ENCODE results near the gene MYL1.

MYL1 gene

GRCh38 chr2:210315015-210315788 lies at the start of gene MYL1:
Gene MYL1, minus strand, starts transcription at chr2:210315174. Its CDS starts 132 bp downstream, at chr2:210315042.
- in situ Hi-C loops (cut with MboI; ENCODE audit: low sequenced_read_pairs), result no loop called here

- in situ Hi-C loops (cut with MboI; ENCODE audit: low sequenced_read_pairs), result no loop called here
Measured at GRCh38 chr2:210363876-210364275, 48.9 kb upstream of the MYL1 start.

DNA sequence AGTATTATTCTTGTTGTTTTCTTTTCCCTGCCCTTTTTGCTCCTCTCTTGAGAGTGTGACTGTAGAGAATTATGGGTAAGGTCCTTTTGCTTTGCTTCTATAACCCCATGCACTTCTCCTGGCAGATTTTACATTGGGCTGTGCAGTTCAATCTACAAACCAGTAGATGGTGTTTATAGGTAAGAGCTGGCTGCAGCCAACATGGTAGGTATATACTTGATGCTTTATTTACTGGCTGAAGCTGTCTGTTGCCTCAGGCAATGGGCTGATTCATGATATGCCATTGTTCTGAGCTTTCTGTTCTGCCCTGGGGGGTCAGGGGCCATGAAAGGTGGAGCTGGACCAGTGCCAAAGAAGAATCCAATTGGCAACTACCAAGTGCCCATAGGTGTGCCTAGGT lies 48.3 kb upstream of the MYL1 start:
- in situ Hi-C loops (cut with MboI; ENCODE audit: low sequenced_read_pairs), result no loop called here

DNA sequence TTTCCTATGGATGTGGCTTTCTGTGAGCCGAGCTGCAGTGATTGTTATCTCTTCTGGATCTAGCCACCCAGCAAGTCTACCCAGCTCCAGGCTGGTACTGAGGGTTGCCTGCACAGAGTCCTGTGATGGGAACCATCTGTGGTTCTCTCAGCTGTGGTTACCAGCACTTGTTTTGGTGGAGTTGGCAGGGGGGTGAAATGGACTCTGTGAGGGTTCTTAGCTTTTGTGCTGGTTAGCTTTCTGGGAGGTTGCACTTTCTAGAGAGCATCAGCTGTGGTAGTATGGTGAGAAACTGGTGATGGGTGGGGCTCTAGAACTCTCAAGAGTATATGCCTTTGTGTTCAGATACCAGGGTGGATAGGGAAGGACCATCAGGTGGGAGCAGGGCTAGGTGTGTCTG lies 45.4 kb upstream of the MYL1 start:
- in situ Hi-C loops (cut with MboI; ENCODE audit: low sequenced_read_pairs), result no loop called here

GRCh38 chr2:210356944-210357343 lies 42.0 kb upstream of the MYL1 start:
- in situ Hi-C loops (cut with MboI; ENCODE audit: low sequenced_read_pairs), result no loop called here

- in situ Hi-C loops (cut with MboI; ENCODE audit: low sequenced_read_pairs), result no loop called here
Measured at GRCh38 chr2:210337159-210337558, 22.2 kb upstream of the MYL1 start.

- in situ Hi-C loops (cut with MboI; ENCODE audit: low sequenced_read_pairs), result no loop called here
Measured at GRCh38 chr2:210324906-210325305, 9.9 kb upstream of the MYL1 start.

- in situ Hi-C loops (cut with MboI; ENCODE audit: low sequenced_read_pairs), result no loop called here
Measured at GRCh38 chr2:210324458-210324857, 9.5 kb upstream of the MYL1 start.

DNA sequence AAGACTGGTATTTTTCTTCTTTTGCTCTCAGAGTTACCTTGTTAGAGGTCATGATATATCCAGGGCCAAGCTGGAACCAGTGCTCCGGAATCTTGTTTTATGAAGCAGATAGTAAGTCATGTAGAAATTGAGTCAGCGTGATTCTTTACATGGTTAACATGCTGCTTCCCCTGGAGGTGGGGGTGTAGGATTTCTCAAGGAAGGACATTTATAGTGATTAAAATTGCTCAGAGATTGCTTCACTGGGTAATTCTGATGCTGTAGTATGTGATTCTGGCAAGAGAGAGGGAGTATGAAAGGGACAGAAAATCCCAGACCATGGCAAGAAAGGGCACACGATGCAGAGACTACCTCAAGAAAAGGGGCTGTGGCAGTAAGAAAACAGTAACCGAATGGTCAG lies 8.0 kb upstream of the MYL1 start:
- in situ Hi-C loops (cut with MboI; ENCODE audit: low sequenced_read_pairs), result no loop called here

DNA sequence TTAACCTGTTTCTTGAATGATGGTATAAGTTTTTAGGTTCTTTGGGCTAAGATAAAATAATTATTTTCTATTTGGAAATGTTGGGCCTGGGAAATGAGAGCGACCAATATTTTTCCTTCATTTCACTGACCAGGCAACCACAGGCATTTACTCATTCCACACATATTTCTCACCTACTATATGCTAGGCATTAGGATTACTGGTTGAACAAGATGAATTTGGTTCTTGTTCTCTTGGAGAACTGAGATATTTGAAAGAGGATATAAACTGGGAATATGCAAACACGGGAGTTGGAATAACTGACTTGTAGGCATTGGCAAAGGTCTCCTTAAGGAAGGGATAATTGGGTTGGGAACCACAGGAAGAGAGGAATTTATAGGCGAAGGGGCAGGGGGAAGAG lies 3.9 kb upstream of the MYL1 start:
- in situ Hi-C loops (cut with MboI; ENCODE audit: low sequenced_read_pairs), result no loop called here

- in situ Hi-C loops (cut with MboI; ENCODE audit: low sequenced_read_pairs), result no loop called here
Measured at GRCh38 chr2:210318486-210318885, 3.5 kb upstream of the MYL1 start.

DNA sequence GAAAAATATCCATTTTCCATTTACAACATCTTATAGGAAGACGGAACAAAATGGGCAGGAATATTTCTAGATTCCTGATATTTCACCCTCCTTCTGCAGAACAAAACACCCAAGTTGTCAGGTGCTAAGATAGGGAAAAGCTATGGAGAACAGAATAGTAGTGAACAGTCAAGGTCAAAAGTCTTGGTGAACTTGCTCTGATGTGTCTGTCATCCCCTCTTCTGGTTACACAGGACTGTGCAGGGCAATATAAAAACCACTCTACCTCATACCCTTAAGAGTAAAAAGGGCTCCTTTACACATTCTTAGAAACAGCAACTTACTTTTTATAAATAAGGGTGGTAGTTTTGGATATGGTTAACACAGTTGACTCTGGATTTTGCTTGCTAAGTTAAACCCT lies 4.4 kb downstream of the MYL1 start:
- in situ Hi-C loops (cut with MboI; ENCODE audit: low sequenced_read_pairs), result no loop called here

- in situ Hi-C loops (cut with MboI; ENCODE audit: low sequenced_read_pairs), result no loop called here
Measured at GRCh38 chr2:210309548-210310233, 5.3 kb downstream of the MYL1 start.

DNA sequence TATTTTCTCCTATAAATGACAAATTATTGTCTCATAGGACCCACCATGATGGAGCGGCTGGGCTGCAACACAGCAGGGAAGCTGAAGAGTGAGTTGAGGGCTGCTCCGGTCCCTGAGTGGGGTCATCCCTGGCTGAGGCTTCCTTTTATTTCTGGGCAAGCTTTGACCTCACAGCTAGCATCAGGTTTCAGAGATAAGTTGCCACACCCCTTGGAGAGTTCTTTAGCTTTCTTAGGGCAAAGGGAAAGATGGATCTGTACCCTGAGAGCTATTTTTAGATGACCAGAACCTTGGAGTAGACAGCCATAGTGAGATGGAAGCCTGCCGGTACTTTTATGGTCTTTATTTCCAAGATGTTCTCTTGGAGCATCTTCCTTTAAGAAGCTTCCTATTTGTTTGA lies 11.5 kb downstream of the MYL1 start:
- in situ Hi-C loops (cut with MboI; ENCODE audit: low sequenced_read_pairs), result no loop called here

DNA sequence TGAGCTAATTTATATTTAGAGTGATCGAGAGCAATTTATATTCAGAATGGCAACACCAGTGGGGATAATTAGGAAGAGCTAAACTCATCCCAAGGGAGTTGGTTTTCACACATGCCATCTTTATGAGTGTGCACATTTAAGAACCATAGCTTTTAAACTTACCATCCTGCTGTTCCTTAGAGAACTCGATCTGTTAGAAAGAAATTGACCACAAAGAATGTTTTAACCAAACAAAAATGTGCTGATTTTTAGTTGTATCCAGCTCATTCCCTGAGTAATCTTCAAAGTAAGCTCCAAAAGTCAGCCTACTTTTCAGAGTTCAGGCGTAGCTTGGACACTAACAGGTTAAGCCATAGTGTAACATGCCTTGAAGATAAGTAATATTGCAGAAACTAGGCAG lies 12.6 kb downstream of the MYL1 start:
- in situ Hi-C loops (cut with MboI; ENCODE audit: low sequenced_read_pairs), result no loop called here

GRCh38 chr2:210299866-210300373 lies 15.1 kb downstream of the MYL1 start:
- in situ Hi-C loops (cut with MboI; ENCODE audit: low sequenced_read_pairs), result no loop called here

GRCh38 chr2:210288408-210288807 lies 26.6 kb downstream of the MYL1 start:
- in situ Hi-C loops (cut with MboI; ENCODE audit: low sequenced_read_pairs), result no loop called here

DNA sequence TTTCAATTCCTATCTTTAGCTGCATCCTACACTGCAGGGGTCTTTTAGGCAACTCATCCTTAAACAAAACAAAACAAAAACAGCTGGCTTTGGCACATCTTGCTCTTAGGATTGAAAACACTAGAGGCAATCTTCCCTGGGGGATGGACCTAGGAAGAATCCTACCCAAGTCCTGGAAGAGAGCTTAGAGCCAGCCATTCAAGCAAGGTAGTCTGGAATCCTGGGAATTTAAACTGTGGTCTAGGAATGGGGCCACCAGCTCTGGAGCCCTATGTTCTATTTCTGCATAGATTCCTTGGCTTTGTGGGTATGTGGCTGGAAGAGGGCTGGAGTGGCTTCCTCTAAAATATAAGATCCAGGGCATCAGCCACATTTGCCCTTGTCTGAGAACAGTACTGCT lies 27.7 kb downstream of the MYL1 start:
- in situ Hi-C loops (cut with MboI; ENCODE audit: low sequenced_read_pairs), result no loop called here

DNA sequence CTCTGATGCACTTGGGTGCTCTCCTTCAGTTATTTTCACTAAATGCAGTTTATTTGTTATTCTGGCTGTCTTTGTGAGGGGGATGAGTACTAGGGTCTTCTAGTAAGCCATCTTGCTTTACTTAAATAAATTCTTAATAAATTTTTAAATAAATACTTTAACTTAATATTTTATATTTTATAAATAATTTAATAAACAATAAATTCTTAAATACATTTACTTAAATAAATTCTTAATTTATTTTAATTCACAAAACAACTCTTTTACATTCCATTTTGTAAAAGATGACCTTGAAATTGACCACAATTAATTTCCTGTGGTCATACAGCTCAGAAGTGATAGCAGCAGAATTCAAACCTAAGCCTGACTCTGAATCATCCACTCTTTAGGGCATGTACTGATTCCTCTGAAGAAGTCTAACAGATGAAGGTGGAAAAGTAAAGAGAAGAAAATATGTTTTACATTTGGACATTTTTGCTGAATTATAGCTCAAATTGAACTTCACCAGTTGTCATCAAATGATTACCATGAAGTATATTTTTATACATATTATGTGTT lies 28.8 kb downstream of the MYL1 start:
- in situ Hi-C loops (cut with MboI; ENCODE audit: low sequenced_read_pairs), result no loop called here

GRCh38 chr2:210277133-210277532 lies 37.8 kb downstream of the MYL1 start:
- in situ Hi-C loops (cut with MboI; ENCODE audit: low sequenced_read_pairs), result no loop called here

GRCh38 chr2:210271300-210271699 lies 43.7 kb downstream of the MYL1 start:
- in situ Hi-C loops (cut with MboI; ENCODE audit: low sequenced_read_pairs), result no loop called here

DNA sequence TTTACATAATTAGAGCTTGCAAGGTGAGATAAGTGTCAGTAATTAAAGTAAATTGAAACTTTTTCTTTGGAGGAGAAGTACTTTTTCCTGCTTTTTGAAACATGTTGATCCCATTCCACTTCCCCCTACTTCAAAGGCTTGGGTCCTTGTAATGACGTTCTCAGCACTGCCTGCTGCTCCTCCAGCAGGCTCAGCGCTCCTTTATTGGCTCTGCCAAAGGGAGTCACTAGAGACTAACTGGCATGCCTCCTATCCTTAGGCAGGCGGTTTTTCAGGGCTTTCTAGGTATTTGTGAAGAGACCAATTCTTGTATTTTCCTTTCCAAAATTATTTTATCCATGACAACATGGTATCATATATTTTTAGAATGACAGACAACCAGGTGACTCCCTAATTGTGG lies 45.8 kb downstream of the MYL1 start:
- in situ Hi-C loops (cut with MboI; ENCODE audit: low sequenced_read_pairs), result no loop called here

Measured in HL-60/S4 (cell line).